ENCODE measurements around the gene PEBP1. TPM values are rescaled to one million over a fixed set of nuclear protein-coding genes. Genes with fewer than 3 reads are reported as not detected.

The PEBP1 gene
- total and polyA plus RNA-seq, 10 of the 15 experiments (the other 5 are each of a cell fraction or from before 2014, with no cell fraction given) = 79.4 to 415 (median 206) TPM

DNA sequence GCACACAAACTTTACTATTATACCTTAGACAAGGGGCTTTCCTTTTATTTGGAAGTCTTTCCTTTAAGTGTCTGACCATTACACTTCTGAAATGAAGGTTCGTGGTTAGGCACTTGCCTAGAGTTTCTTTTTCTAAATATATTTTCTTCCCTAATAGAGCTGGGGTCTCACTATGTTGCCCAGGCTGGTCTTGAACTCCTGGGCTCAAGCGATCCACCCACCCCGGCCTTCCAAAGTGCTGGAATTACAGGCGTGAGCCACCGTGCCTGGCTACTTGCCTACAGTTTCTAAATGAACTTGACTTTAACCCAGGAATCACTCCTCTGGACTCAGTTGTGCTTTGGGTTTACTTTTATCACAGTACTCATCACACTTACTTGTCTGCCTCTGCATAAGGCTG lies 57.6 kb downstream of the PEBP1 start (continued):
- TF ChIP-seq RUNX3 (IDR thresholded peaks at IDR 0.05; ENCODE audit: low read length) (no peak), ZNF217 (IDR thresholded peaks at IDR 0.05) (no peak), ZNF622 (IDR thresholded peaks at IDR 0.05) (no peak)

DNA sequence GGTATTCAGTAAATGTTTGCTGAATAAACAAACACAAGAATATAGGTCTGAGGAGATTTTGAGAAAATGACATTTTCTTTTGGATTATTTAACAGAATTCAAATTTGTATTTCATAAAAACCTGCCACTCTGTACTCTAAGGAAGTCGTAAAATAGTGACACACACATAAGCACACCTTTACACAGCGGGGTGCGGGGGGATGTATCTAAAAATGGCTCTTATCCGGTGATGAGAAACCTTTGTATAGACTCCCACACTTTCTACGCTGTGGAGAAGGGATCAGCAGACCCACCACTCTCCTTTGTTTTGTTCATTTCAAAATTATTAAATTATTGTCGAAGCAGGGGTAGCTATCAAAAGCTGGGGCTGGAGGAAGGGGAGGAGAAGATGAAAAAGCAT lies 58.0 kb downstream of the PEBP1 start:
- Histone ChIP-seq H3K27me3 (replicated peaks in 1 of 2; ENCODE audit: control insufficient read depth in 2 of 2, insufficient read depth in 2 of 2, low read length in 1 of 2) (no peaks in the 10 kb centered on the region), H2AFZ (ENCODE audit: control insufficient read depth, low read depth, low read length) (no peak overlapping the region), H3K79me2 (ENCODE audit: control insufficient read depth, insufficient read depth, low read length) (no peaks in the 10 kb centered on the region), H3K9me3 (replicated peaks; ENCODE audit: control insufficient read depth, insufficient read depth, low read length) (no peaks in the 10 kb centered on the region), H3K4me3 (no peak overlapping the region), H3K36me3 (ENCODE audit: control insufficient read depth in 2 of 2, insufficient read depth in 2 of 2, low read length in 1 of 2) (peaks cover 5 to 12% of the 10 kb centered on the region in 2 experiments; a peak in 3 of 4 replicates), H3K4me1 (ENCODE audit: control insufficient read depth, insufficient read depth, low read length) (no peaks in the 10 kb centered on the region), H3K27ac (ENCODE audit: control insufficient read depth, insufficient read depth) (no peak overlapping the region), H3K4me2 (ENCODE audit: control insufficient read depth, insufficient read depth) (no peak overlapping the region), H4K20me1 (ENCODE audit: control insufficient read depth, insufficient read depth) (no peaks in the 10 kb centered on the region), H3K9ac (ENCODE audit: control insufficient read depth, insufficient read depth, low read length) (no peak overlapping the region)
- ChIA-PET SMC1A (ENCODE audit: uncharacterized antibody, unreplicated experiment) (interaction anchor here (1.0 to 1.2 kb wide), 3 partner anchors 27 to 165 kb away, joined by 3 read pairs; no protein-coding TSS in a partner anchor), POLR2A (no interaction called here), CTCF (no interaction called here), RAD21 (ENCODE audit: unreplicated experiment) (no interaction called here)
- WGBS (ENCODE audit: insufficient coverage, insufficient replicate concordance, low lambda C conversion rate, missing lambda C conversion rate) = 96% methylated on average over 6 of the region's 6 CpGs
- intact Hi-C loops (cut with micrococcal nuclease; ENCODE audit: unreplicated experiment) = no loop called here
- in situ Hi-C loops (cut with MboI) = no loop called here
- no TSS peak for BruUV-seq (replicated peaks)
- TF ChIP-seq MTA3 (IDR thresholded peaks at IDR 0.05; ENCODE audit: borderline replicate concordance, low read length) = no peak
- TF ChIP-seq GATAD2B (conservative IDR thresholded peaks at IDR 0.05; ENCODE audit: low read depth) = no peak
- no peak for TF ChIP-seq POU2F2 (IDR thresholded peaks at IDR 0.05; ENCODE audit: borderline replicate concordance, low read depth, low read length)
- TF ChIP-seq JUNB (IDR thresholded peaks at IDR 0.05) = no peak
- DNase-seq (ENCODE audit: low read depth, low spot score) (no peak), ATAC-seq (no peak), FAIRE-seq (no peak)

Other genes starting within 250 kb of the PEBP1 start
- under 0.01 TPM in 2 replicates for gene KSR2, start 167.1 kb upstream of the PEBP1 start, total RNA-seq (2014; rRNA removed)
- gene KSR2, start 167.1 kb upstream of the PEBP1 start, total RNA-seq (2014; rRNA removed; fragmentation: Illumina TruSeq; extraction: Trizol) = under 0.01 TPM in 1 of 2 replicates, not detected in the other
- 0.05 and 0.10 TPM in 2 replicates for gene KSR2, start 167.1 kb upstream of the PEBP1 start, total RNA-seq (2021)
- gene KSR2, start 167.1 kb upstream of the PEBP1 start, polyA plus RNA-seq (2011; rRNA removed) = 1.5 TPM in 2 replicates
- gene KSR2, start 167.1 kb upstream of the PEBP1 start, polyA plus RNA-seq (2014; fragmentation: Illumina TruSeq; extraction: Trizol) = 0.04 and 0.05 TPM in 2 replicates
- not detected for gene KSR2, start 167.1 kb upstream of the PEBP1 start, polyA plus RNA-seq (2014; fragmentation: Nextera tagmentation; extraction: Ambion mirVana)
- 0.01 TPM in 2 replicates for gene KSR2, start 167.1 kb upstream of the PEBP1 start, polyA plus RNA-seq (2014; rRNA removed)
- under 1 TPM in 1 of 2 experiments, not detected in 1; 0.01 TPM for gene KSR2, start 167.1 kb upstream of the PEBP1 start, polyA plus RNA-seq (2016; fragmentation: Nextera tagmentation; extraction: Ambion mirVana)
- 51.1 and 55.0 TPM in 2 replicates for gene RFC5, start 119.4 kb upstream of the PEBP1 start, total RNA-seq (2014; rRNA removed)
- gene RFC5, start 119.4 kb upstream of the PEBP1 start, total RNA-seq (2014; rRNA removed; fragmentation: Illumina TruSeq; extraction: Trizol) = 49.8 and 53.0 TPM in 2 replicates
- gene RFC5, start 119.4 kb upstream of the PEBP1 start, total RNA-seq (2021) = 29.3 and 30.9 TPM in 2 replicates
- 69.0 and 83.9 TPM in 2 replicates for gene RFC5, start 119.4 kb upstream of the PEBP1 start, polyA plus RNA-seq (2011; rRNA removed)
- gene RFC5, start 119.4 kb upstream of the PEBP1 start, polyA plus RNA-seq (2014; fragmentation: Illumina TruSeq; extraction: Trizol) = 50.9 and 52.9 TPM in 2 replicates
- 10 to 100 TPM; 47.3 to 73.3 TPM for gene RFC5, start 119.4 kb upstream of the PEBP1 start, polyA plus RNA-seq (2014; fragmentation: Nextera tagmentation; extraction: Ambion mirVana)
- gene RFC5, start 119.4 kb upstream of the PEBP1 start, polyA plus RNA-seq (2014; rRNA removed) = 51.3 and 54.1 TPM in 2 replicates
- 10 to 100 TPM; 66.3 to 70.0 TPM for gene RFC5, start 119.4 kb upstream of the PEBP1 start, polyA plus RNA-seq (2016; fragmentation: Nextera tagmentation; extraction: Ambion mirVana)
- gene WSB2, start 74.9 kb upstream of the PEBP1 start, total RNA-seq (2014; rRNA removed) = 66.7 and 83.7 TPM in 2 replicates
- 40.4 and 41.5 TPM in 2 replicates for gene WSB2, start 74.9 kb upstream of the PEBP1 start, total RNA-seq (2014; rRNA removed; fragmentation: Illumina TruSeq; extraction: Trizol)
- gene WSB2, start 74.9 kb upstream of the PEBP1 start, total RNA-seq (2021) = 56.8 and 59.0 TPM in 2 replicates
- 71.0 and 82.6 TPM in 2 replicates for gene WSB2, start 74.9 kb upstream of the PEBP1 start, polyA plus RNA-seq (2011; rRNA removed)
- gene WSB2, start 74.9 kb upstream of the PEBP1 start, polyA plus RNA-seq (2014; fragmentation: Illumina TruSeq; extraction: Trizol) = 44.1 and 59.0 TPM in 2 replicates
- 10 to 100 TPM; 30.0 to 33.6 TPM for gene WSB2, start 74.9 kb upstream of the PEBP1 start, polyA plus RNA-seq (2014; fragmentation: Nextera tagmentation; extraction: Ambion mirVana)
- 46.0 and 46.3 TPM in 2 replicates for gene WSB2, start 74.9 kb upstream of the PEBP1 start, polyA plus RNA-seq (2014; rRNA removed)
- 10 to 100 TPM; 18.3 to 19.4 TPM for gene WSB2, start 74.9 kb upstream of the PEBP1 start, polyA plus RNA-seq (2016; fragmentation: Nextera tagmentation; extraction: Ambion mirVana)
- gene VSIG10, start 32.1 kb upstream of the PEBP1 start, total RNA-seq (2014; rRNA removed) = 6.7 and 8.3 TPM in 2 replicates
- gene VSIG10, start 32.1 kb upstream of the PEBP1 start, total RNA-seq (2014; rRNA removed; fragmentation: Illumina TruSeq; extraction: Trizol) = 4.5 and 5.3 TPM in 2 replicates
- gene VSIG10, start 32.1 kb upstream of the PEBP1 start, total RNA-seq (2021) = 3.2 and 5.6 TPM in 2 replicates
- gene VSIG10, start 32.1 kb upstream of the PEBP1 start, polyA plus RNA-seq (2011; rRNA removed) = 3.4 TPM in 2 replicates
- gene VSIG10, start 32.1 kb upstream of the PEBP1 start, polyA plus RNA-seq (2014; fragmentation: Illumina TruSeq; extraction: Trizol) = 5.9 TPM in 1 of 2 replicates, not detected in the other
- 1 to 10 TPM; 4.5 to 6.8 TPM for gene VSIG10, start 32.1 kb upstream of the PEBP1 start, polyA plus RNA-seq (2014; fragmentation: Nextera tagmentation; extraction: Ambion mirVana)
- 5.3 and 7.2 TPM in 2 replicates for gene VSIG10, start 32.1 kb upstream of the PEBP1 start, polyA plus RNA-seq (2014; rRNA removed)
- 10 to 100 TPM in 1 of 2 experiments, 1 to 10 TPM in 1; 5.0 to 10.2 TPM for gene VSIG10, start 32.1 kb upstream of the PEBP1 start, polyA plus RNA-seq (2016; fragmentation: Nextera tagmentation; extraction: Ambion mirVana)
- 43.7 and 56.1 TPM in 2 replicates for gene TAOK3, start 236.8 kb downstream of the PEBP1 start, total RNA-seq (2014; rRNA removed)
- 92.8 and 93.7 TPM in 2 replicates for gene TAOK3, start 236.8 kb downstream of the PEBP1 start, total RNA-seq (2014; rRNA removed; fragmentation: Illumina TruSeq; extraction: Trizol)
- 50.7 and 52.0 TPM in 2 replicates for gene TAOK3, start 236.8 kb downstream of the PEBP1 start, total RNA-seq (2021)
- 129 and 131 TPM in 2 replicates for gene TAOK3, start 236.8 kb downstream of the PEBP1 start, polyA plus RNA-seq (2011; rRNA removed)
- 98.9 and 117 TPM in 2 replicates for gene TAOK3, start 236.8 kb downstream of the PEBP1 start, polyA plus RNA-seq (2014; fragmentation: Illumina TruSeq; extraction: Trizol)
- gene TAOK3, start 236.8 kb downstream of the PEBP1 start, polyA plus RNA-seq (2014; fragmentation: Nextera tagmentation; extraction: Ambion mirVana) = 10 to 100 TPM; 41.3 to 42.5 TPM
- 37.7 and 47.3 TPM in 2 replicates for gene TAOK3, start 236.8 kb downstream of the PEBP1 start, polyA plus RNA-seq (2014; rRNA removed)
- 10 to 100 TPM; 63.6 to 69.5 TPM for gene TAOK3, start 236.8 kb downstream of the PEBP1 start, polyA plus RNA-seq (2016; fragmentation: Nextera tagmentation; extraction: Ambion mirVana)
- 25.9 and 26.4 TPM in 2 replicates for gene SUDS3, start 240.4 kb downstream of the PEBP1 start, total RNA-seq (2014; rRNA removed)
- 21.3 and 22.0 TPM in 2 replicates for gene SUDS3, start 240.4 kb downstream of the PEBP1 start, total RNA-seq (2014; rRNA removed; fragmentation: Illumina TruSeq; extraction: Trizol)
- 21.1 and 21.3 TPM in 2 replicates for gene SUDS3, start 240.4 kb downstream of the PEBP1 start, total RNA-seq (2021)
- 42.8 and 52.1 TPM in 2 replicates for gene SUDS3, start 240.4 kb downstream of the PEBP1 start, polyA plus RNA-seq (2011; rRNA removed)
- 22.5 and 25.0 TPM in 2 replicates for gene SUDS3, start 240.4 kb downstream of the PEBP1 start, polyA plus RNA-seq (2014; fragmentation: Illumina TruSeq; extraction: Trizol)
- 1 to 10 TPM; 5.2 to 9.5 TPM for gene SUDS3, start 240.4 kb downstream of the PEBP1 start, polyA plus RNA-seq (2014; fragmentation: Nextera tagmentation; extraction: Ambion mirVana)
- 20.0 and 22.9 TPM in 2 replicates for gene SUDS3, start 240.4 kb downstream of the PEBP1 start, polyA plus RNA-seq (2014; rRNA removed)
- gene SUDS3, start 240.4 kb downstream of the PEBP1 start, polyA plus RNA-seq (2016; fragmentation: Nextera tagmentation; extraction: Ambion mirVana) = 10 to 100 TPM; 21.2 to 21.4 TPM

All from GM12878 (cell line).